T47D (cell line): ENCODE measurements around the gene SYT2.
"Not testable (repeated sequence)": the region's sequence is repeated elsewhere in the genome, so short reads cannot be mapped to it uniquely, and the experiment has no call there.

Experiments used
- DNase-seq, 2 experiments: peaks; one replicate each; pipeline versions ENCODE4 v3.0.0 to v3.0.0-alpha.2; 2011 to 2012; ENCODE audit warnings: low read depth in 1 of 2, low spot score in 1 of 2
- in situ Hi-C: cut with HindIII; loops from 2 replicates; pipeline ENCODE4 v1.10.0; 2016; ENCODE audit warnings: low sequenced_read_pairs, low pct_unique_long_range_greater_than_20kb

Gene SYT2

GRCh38 chr1:202542415-202542814, 167.8 kb downstream of the SYT2 start:
- DNase-seq, in situ Hi-C loops: not testable (repeated sequence)

GRCh38 chr1:202540858-202541257, 169.4 kb downstream of the SYT2 start:
- DNase-seq, in situ Hi-C loops: not testable (repeated sequence)
